Measurements from ENCODE around the gene FICD.
A peak's percentile ranks its signal among the peaks of the same experiment; 100 is the strongest.
"Not testable (repeated sequence)": the region's sequence is repeated elsewhere in the genome, so short reads cannot be mapped to it uniquely, and the experiment has no call there.

Gene FICD

DNA sequence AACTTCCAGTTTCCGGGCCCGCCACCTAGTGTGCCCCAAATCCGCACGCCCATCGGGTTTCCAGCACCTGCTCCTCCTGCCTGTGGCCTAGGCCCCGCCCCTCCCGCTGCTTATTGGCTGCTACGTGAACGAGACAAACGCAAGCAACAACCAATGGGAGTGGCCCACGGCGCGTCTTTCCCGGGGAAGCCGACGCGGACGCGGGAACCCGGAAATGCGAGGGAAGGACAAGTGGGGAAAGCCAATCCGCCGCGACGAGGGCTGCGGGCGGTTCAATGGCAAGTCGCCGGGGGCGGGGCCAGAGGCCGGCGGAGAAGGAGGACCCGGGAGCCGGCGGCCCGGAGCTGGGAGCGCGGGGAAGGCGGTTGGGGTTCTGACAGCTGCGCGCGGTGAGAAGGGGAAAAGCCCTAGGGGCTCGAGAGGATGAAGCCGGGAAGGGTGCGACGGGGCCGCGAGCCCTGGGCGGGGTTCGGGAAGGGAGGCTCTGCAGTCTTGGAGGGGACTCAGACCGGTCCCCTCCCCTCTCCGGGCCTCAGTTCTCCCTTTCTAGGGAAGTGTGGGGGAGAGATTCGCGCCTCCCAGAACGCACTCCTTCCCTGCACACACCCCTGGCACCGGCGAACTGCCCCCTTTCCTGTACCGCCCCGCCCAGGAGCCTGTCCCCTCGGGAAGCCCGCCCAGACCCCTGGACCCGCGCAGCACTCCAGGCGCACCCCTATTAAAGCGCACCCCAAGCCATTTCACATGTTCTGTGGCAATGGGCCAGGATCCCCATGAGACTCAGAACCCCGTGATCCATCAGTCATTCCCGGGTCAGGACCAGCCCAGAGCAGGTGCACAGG lies at the start of gene FICD:
Gene FICD (plus strand): TSS at position 305 of the 842 bp plus-strand sequence. CDS start 1,696 bp downstream, outside the sequence.
- peak; percentile 98 for DNase-seq

GRCh38 chr12:108465417-108465816 lies 49.7 kb upstream of the FICD start:
- DNase-seq, result no peak

- DNase-seq, result peak; percentile 13
These were observed 46.7 kb upstream of the FICD start for GRCh38 chr12:108468196-108468968.

GRCh38 chr12:108473400-108474055 lies 41.5 kb upstream of the FICD start:
- no peak for DNase-seq

- DNase-seq, result no peak
These were observed 39.7 kb upstream of the FICD start for GRCh38 chr12:108475396-108475795.

DNA sequence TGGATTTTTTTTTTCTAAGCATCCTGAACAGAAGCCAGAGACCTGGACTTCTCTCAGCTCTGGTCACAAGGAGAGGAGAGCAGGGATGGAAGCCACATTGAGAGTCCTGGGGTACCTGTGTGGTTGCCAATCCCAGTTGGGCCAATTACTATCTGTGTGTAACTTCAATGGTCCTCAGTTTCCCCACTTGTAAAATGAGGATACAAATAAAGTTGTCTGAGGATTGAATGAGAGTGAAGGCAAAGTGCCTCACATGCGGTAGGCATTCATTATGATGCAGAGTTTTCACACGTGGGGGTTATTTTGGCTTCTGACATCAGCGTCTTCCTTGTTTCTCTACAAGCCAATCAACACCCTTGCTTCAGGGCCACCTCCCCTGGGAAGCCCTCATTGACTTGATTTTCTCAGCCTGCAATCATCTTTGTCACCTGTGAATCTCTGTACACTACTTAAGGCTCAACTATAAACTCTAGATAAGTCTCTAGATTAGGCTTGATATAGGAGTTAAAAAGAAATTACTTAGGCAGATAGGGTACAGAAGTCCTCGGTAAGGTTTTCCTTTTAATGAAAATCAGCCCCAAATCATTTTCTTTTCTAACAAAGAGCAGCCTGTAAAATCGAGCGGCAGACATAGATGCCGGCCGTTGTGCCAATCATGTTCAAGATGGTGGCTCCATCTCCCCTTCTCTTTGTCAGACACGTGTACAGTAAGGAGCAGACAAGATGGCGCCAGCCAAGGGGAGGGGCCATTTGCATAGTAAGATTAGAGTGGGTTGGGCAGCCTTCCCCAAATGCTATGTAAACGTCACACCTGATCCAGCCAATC lies 37.8 kb upstream of the FICD start:
- no peak for DNase-seq

DNA sequence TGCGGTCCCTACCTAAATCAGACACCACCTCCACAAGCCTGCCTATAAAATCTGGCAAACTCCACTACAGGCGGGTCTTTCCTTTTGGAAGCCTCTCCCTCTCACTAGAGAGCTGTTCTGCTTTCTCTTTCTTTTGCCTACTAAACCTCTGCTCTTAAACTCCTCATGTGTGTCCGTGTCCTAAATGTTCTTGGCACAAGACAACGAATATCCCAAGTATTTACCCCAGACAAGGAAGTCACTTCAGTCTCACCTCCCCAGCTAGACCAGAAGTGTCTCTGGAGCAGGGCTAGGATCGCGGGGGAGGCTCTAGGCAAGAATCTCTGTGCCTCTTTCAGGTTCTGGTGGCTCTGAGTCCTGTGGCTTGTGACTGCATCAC lies 37.2 kb upstream of the FICD start:
- no peak for DNase-seq

DNA sequence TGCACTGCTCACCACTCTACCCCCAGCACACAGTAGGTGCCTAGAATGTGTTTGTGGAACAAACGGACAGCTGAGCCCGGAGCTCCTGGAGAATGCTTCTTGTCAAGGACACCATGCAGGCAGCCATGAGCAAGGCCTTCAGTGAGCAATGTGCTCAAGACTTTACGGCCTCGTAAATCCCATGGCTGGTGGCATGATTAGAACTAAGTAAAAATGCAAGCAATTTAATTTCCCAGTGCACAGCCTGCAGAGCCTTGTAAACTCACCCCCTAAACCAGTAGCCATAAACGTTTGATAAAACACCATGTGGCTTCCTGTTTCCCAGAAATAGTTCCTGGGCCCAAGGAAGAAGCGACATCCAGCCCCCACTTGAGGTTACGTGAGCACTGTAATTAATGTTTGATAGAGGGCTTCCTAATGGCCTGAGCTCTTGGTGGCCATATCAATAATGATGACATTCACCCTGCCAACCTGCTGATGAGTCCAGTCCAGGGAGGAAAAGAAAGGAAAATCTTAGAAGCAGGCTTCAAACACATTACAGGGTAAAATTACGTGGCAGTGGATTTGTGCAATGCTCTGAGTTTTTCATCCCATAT lies 36.4 kb upstream of the FICD start:
- DNase-seq, result no peak

DNA sequence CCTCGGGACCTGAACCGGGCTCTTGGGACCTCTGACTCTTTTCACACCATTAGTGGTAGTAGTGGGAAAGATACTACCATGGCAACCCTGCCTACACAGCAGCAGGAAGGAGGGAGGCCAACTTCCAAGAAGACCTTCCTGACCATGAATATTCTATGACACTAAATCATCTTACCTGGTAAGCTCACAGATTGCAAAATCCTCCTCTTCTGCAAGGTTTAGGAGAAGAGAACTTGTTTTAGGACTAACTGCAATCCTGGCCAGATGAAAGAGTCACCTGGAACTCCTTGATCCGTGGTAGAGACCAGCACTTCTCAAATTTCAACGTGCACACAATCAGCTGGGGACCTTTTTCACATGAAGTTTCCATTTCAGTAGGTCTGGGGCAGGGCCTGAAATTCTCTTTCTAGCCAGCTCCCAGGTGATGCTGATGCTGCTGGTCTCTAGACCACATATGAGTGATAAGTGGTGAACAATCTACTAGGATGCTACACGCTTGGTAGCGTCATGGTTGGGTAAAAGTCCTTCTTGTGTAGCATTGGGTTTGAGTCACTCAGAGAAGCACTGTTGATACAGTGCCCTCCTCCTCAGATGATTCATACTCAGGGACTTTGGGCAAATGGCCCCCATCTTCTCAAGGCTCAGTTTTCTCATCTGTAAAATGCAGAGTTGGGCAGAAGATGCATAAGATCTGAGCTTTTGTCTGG lies 35.6 kb upstream of the FICD start:
- no peak for DNase-seq

DNA sequence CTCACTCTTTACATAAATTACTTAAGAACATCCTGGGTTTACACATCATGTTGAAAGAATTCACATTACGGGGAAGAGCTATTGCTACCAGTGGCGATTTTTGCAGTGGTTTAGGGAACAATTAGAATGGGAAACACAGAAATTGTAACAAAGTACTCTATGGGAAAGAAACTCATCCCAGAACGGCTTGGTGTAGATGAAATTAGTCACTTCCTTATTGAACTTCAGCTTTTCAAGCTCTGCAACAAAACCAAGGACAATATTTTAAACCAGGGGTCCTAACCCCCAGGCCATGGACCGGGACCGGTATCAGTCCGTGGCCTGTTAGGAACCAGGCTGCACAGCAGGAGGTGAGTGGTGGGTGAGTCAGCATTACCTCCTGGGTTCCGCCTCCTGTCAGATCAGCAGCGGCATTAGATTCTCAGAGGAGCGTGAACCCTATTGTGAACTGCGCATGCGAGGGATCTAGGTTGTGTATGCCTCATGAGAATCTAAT lies 32.3 kb upstream of the FICD start:
- DNase-seq, result no peak

DNA sequence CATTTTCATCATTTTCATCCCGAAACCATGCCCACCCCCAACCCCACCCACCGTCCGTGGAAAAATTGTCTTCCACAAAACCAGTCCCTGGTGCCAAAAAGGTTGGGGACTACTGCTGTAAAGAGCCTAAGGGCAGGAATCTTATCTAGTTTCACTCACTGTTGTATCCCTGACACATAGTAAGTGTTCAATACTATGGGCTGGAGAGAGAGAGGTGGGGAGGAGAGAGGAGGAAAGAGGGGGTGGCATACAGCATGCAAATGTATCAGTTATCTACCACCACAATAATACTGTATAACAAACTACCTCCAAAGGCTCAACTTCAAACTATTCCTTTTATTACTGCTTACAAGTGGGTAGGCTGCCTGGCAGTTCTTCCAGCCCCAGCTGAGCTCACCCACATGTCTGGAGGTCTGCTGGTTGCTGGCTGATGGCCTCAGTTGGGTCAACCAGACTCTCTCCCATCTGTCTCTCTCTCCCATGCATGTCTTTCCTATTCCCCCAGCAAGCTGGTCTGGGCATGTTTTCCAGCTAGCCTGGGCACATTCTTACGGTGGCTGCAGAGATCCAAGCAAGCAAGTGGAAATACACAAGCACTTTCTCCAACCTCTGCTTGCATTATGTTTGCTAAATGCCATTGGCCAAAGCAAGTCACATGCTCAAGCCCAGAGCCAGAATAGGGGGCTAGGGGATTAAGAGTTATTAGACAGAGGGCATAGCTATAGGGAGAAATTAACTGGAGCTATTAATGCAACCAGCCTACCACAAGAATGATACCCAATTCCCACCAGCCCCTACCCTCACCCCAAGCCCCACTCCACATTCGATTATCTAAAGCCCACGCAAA lies 31.6 kb upstream of the FICD start:
- DNase-seq, result no peak

DNA sequence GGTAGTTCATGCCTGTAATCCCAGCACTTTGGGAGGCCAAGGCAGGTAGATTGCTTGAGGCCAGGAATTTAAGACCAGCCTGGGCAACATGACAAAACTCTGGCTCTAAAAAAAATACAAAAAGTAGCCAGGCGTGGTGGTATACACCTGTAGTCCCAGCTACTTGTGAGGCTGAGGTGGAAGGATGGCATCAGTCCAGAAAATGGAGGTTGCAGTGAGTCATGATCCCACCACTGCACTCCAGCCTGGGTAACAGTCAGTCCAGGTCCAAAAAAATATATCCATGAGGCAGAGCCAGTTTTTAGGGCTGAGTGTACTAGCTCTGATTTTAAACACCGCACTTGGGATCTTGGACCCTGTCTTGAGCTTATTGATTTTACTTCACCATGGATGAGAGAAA lies 30.6 kb upstream of the FICD start:
- no peak for DNase-seq

GRCh38 chr12:108484845-108485244 lies 30.2 kb upstream of the FICD start:
- no peak for DNase-seq

GRCh38 chr12:108485371-108485770 lies 29.7 kb upstream of the FICD start:
- DNase-seq, result not testable (repeated sequence)

DNA sequence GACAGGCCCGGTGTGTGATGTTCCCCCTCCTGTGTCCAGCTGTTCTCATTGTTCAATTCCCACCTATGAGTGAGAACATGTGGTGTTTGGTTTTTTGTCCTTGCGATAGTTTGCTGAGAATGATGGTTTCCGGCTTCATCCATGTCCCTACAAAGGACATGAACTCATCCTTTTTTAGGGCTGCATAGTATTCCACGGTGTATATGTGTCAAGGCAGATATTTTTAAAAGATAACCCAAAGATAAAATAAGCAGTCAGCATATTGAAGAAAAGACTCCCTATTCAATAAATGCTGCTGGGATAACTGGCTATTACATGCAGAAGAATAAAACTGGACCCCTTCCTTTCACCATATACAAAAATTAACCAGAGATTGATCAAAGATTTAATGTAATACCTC lies 28.0 kb upstream of the FICD start:
- not testable (repeated sequence) for DNase-seq

- DNase-seq, result no peak
These were observed 23.8 kb upstream of the FICD start for GRCh38 chr12:108491256-108491655.

DNA sequence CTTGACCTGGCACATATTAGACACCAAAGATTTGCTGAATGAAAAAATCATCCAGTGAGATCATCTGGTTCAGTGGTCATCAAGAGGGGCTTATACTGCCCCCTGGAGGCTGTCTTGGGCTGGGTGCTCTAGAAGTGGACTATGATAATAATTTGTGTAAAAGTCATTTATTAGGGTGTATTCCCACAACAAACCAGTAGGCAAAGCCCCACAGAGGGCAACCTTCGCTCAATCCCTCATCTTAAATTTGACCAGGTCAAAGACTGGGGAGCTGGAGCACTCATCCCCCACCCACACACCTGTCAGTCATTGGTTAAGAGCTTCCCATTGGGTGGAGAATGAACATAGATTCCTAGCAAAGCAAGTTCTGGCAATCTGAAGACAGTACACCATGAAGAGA lies 20.0 kb upstream of the FICD start:
- DNase-seq, result peak; percentile 38

DNA sequence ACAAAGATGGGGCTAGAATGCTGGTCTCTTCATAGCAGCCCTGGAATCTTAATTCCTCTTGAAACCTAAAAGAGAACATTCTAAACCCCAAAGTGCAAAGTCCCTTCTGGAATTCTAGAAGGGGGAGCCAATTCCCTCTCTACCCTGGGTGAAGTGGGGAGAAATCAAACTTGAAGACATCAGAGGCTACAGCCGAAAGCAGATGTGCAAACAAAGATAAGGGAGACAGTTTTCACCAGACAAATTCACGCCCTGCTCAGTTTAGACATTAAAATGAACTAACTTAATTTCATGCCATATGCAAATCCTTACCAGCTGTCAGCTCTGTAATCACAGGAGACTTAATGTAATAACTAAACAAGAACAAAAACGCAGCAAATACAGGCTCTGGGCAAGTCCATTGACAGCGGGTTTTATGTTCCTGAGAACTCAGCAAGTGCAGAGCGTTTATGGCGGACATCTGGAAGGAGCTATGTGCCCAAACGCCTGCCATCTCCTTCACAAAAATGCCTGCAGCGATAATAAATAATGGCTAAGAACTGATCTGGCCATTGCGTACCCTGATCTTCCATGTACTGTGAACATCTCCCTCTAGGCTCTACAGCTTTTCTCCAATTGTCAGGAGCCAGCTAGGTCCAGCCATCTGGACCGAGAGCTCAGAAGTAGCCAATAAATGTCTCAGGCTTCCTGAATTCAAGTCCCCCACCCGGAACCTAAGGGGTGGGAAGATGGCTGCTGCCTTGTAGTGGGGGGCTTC lies 19.1 kb upstream of the FICD start:
- DNase-seq, result no peak

DNA sequence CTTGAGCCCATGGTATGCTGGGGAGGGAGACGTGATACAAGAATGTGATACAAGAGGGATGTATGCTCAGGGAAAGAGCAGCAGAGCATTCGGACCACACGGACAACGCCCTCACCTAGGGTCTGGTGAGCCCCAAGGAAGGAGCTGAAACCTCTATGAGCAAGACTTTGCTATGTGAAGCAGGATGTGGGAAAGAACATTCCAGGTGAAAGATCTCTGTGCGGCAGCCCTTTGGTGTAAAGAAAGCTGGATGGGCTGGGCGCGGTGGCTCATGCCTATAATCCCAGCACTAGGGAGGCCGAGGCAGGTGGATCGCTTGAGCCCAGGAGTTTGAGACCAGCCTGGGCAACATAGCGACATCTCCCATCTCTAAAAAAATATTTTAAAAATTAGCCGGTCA lies 16.9 kb upstream of the FICD start:
- DNase-seq, result no peak

DNA sequence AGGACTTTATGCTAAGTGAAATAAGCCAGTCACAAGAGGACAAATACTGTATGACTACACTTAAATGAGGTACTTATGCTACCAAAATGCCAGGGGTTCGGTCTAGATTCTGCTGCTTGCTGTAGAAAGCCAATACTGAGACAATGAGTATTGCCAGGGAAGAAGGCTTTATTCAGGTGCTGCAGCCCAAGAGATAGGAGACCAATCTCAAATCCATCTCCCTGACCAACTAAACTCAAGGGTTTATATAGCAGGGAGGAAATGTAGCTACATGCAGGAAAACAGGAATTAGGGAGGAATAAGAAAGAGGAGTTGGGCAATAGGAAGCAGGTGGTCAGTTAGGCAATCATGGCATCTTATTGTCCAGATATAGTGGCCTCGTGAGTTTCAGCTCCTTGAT lies 12.2 kb upstream of the FICD start:
- no peak for DNase-seq
